H1 (cell line): ENCODE results near the gene CACNA1A. TPM values are rescaled to one million over a fixed set of nuclear protein-coding genes. Genes with fewer than 3 reads are reported as not detected.

Source experiments
- CTCF ChIA-PET: fragments of 300-600 bp; sonication (Branson Sonifier 250); formaldehyde crosslinking; loops from one replicate; lab custom pipeline; 2021; ENCODE audit not compliant: partially characterized antibody; lab: Charles Lee
- POLR2A ChIA-PET: fragments of 300-600 bp; sonication (Branson Sonifier 250); formaldehyde crosslinking; loops from one replicate; lab custom pipeline; 2021; ENCODE audit warnings: inconsistent platforms; ENCODE audit not compliant: partially characterized antibody; lab: Charles Lee
- DNase-seq, 2 experiments: peaks; one replicate each; pipeline versions ENCODE4 v3.0.0 to v3.0.0-alpha.2; 2010 to 2022; ENCODE audit warnings: low spot score in 2 of 2, low read depth in 1 of 2, mixed read lengths in 1 of 2
- FAIRE-seq: peaks from 2 replicates; lab custom pipeline; 2011; peaks lifted over from hg19 to GRCh38; lab: Jason Lieb, UNC
- H2AFZ ChIP-seq: 2 replicates; pipeline ENCODE4 v1.8.1; 2012; ENCODE audit warnings: low read length, inconsistent platforms
- H2AK5ac ChIP-seq: 2 replicates; pipeline ENCODE4 v1.6.1; 2013; ENCODE audit warnings: low read depth, low read length
- H2BK120ac ChIP-seq: replicated peaks from 2 replicates; pipeline ENCODE3; 2013; ENCODE audit warnings: low read depth, low read length, inconsistent platforms
- H2BK12ac ChIP-seq: 2 replicates; pipeline ENCODE4 v1.6.1; 2013; ENCODE audit warnings: low read depth, low read length
- H2BK15ac ChIP-seq: 2 replicates; pipeline ENCODE4 v1.6.1; 2013; ENCODE audit warnings: low read length
- H2BK20ac ChIP-seq: 2 replicates; pipeline ENCODE4 v1.6.1; 2013; ENCODE audit warnings: low read length
- H2BK5ac ChIP-seq: 2 replicates; pipeline ENCODE4 v1.6.1; 2013; ENCODE audit warnings: low read depth, low read length
- H3K14ac ChIP-seq: 2 replicates; pipeline ENCODE4 v1.6.1; 2013; ENCODE audit warnings: inconsistent platforms; ENCODE audit not compliant: insufficient read length
- H3K18ac ChIP-seq: 2 replicates; pipeline ENCODE4 v1.6.1; 2013; ENCODE audit warnings: low read length; ENCODE audit errors: extremely low read depth
- H3K23ac ChIP-seq: 2 replicates; pipeline ENCODE4 v1.6.1; 2013; ENCODE audit warnings: inconsistent platforms; ENCODE audit not compliant: insufficient read length
- H3K23me2 ChIP-seq: 2 replicates; pipeline ENCODE4 v1.6.1; 2013; ENCODE audit warnings: low read depth, low read length
- H3K27ac ChIP-seq: 2 replicates; pipeline ENCODE4 v1.6.1; 2011; ENCODE audit warnings: low read depth, low read length, inconsistent platforms
- H3K27me3 ChIP-seq, 4 experiments: replicated peaks in 1 of 4; 1 replicate in 1 of 4; 2 replicates in 3 of 4; pipeline versions ENCODE4 v1.6.1 to v1.8.1; 2011 to 2013; ENCODE audit warnings: low read length in 3 of 4, mild to moderate bottlenecking in 3 of 4, inconsistent platforms in 2 of 4, mixed read lengths in 2 of 4, moderate library complexity in 1 of 4; ENCODE audit not compliant: control insufficient read depth in 3 of 4, insufficient read depth in 3 of 4; ENCODE audit errors: extremely low read depth in 1 of 4
- H3K36me3 ChIP-seq, 4 experiments: 2 replicates each; pipeline versions ENCODE4 v1.6.1 to v1.8.1; 2011 to 2013; ENCODE audit warnings: mild to moderate bottlenecking in 4 of 4, low read length in 3 of 4, moderate library complexity in 2 of 4, control low read depth in 1 of 4, inconsistent platforms in 1 of 4; ENCODE audit not compliant: insufficient read depth in 4 of 4, control insufficient read depth in 2 of 4
- H3K4ac ChIP-seq: replicated peaks from 2 replicates; pipeline ENCODE3; 2013; ENCODE audit warnings: low read length, low read depth, mixed read lengths, inconsistent platforms; ENCODE audit not compliant: insufficient read length
- H3K4me1 ChIP-seq, 4 experiments: replicated peaks in 1 of 4; 1 replicate in 1 of 4; 2 replicates in 3 of 4; pipeline versions ENCODE4 v1.6.1 to v1.8.1; 2011 to 2013; ENCODE audit warnings: low read length in 3 of 4, inconsistent platforms in 2 of 4, mixed read lengths in 1 of 4; ENCODE audit not compliant: insufficient read depth in 4 of 4, control insufficient read depth in 3 of 4
- H3K4me2 ChIP-seq, 2 experiments: 2 replicates each; pipeline versions ENCODE4 v1.6.1 to v1.8.1; 2011 to 2013; ENCODE audit warnings: low read depth in 2 of 2, low read length in 2 of 2, control low read depth in 1 of 2, inconsistent platforms in 1 of 2, mild to moderate bottlenecking in 1 of 2; ENCODE audit not compliant: insufficient read depth in 1 of 2
- H3K4me3 ChIP-seq, 4 experiments: fragments of 200-600, 300-600 bp in 1 of 4; sonication (generic), shearing (Covaris generic), sonication (Bioruptor Twin) in 1 of 4; 2 replicates each; pipeline versions ENCODE4 v1.5.1 to v1.8.1; 2011 to 2016; ENCODE audit warnings: low read length in 4 of 4, low read depth in 3 of 4, control low read depth in 2 of 4, inconsistent platforms in 2 of 4, mild to moderate bottlenecking in 2 of 4, mixed read lengths in 1 of 4, moderate library complexity in 1 of 4; ENCODE audit not compliant: insufficient read depth in 2 of 4; ENCODE audit errors: extremely low read depth in 1 of 4
- H3K56ac ChIP-seq: replicated peaks from 2 replicates; pipeline ENCODE3; 2013; ENCODE audit warnings: low read depth, mild to moderate bottlenecking, mixed read lengths, low read length, inconsistent platforms; ENCODE audit not compliant: insufficient read length
- H3K79me1 ChIP-seq: 2 replicates; pipeline ENCODE4 v1.6.1; 2013; ENCODE audit warnings: low read depth, low read length, control low read depth
- H3K79me2 ChIP-seq, 2 experiments: 2 replicates each; pipeline versions ENCODE4 v1.6.1 to v1.8.1; 2012 to 2013; ENCODE audit warnings: low read length in 2 of 2, mild to moderate bottlenecking in 2 of 2, inconsistent platforms in 1 of 2; ENCODE audit not compliant: insufficient read depth in 2 of 2, control insufficient read depth in 1 of 2
- H3K9ac ChIP-seq, 4 experiments: replicated peaks in 1 of 4; 1 replicate in 1 of 4; 2 replicates in 3 of 4; pipeline versions ENCODE4 v1.6.1 to v1.8.1; 2011 to 2013; ENCODE audit warnings: low read depth in 3 of 4, low read length in 3 of 4, control low read depth in 2 of 4, mild to moderate bottlenecking in 2 of 4, moderate library complexity in 2 of 4, inconsistent platforms in 1 of 4; ENCODE audit errors: extremely low read depth in 1 of 4
- H3K9me3 ChIP-seq, 2 experiments: 2 replicates each; pipeline versions ENCODE4 v1.6.1 to v1.8.1; 2012 to 2013; ENCODE audit warnings: mild to moderate bottlenecking in 2 of 2, moderate library complexity in 2 of 2, control low read depth in 1 of 2, inconsistent platforms in 1 of 2, low read depth in 1 of 2, low read length in 1 of 2, mixed read lengths in 1 of 2; ENCODE audit not compliant: insufficient read depth in 2 of 2
- H4K20me1 ChIP-seq, 2 experiments: replicated peaks in 1 of 2; 2 replicates each; pipeline versions ENCODE3 to v1.8.1; 2011 to 2013; ENCODE audit warnings: inconsistent platforms in 2 of 2, low read length in 2 of 2, mild to moderate bottlenecking in 1 of 2; ENCODE audit not compliant: insufficient read depth in 2 of 2, control insufficient read depth in 1 of 2
- H4K5ac ChIP-seq: 2 replicates; pipeline ENCODE4 v1.6.1; 2013; ENCODE audit warnings: low read length, low read depth, mixed read lengths, inconsistent platforms; ENCODE audit not compliant: insufficient read length
- H4K8ac ChIP-seq: 2 replicates; pipeline ENCODE4 v1.8.0; 2013; ENCODE audit warnings: mild to moderate bottlenecking, moderate library complexity, low read length, inconsistent platforms; ENCODE audit not compliant: insufficient read depth; ENCODE audit errors: extremely low read depth
- H4K91ac ChIP-seq: replicated peaks from 2 replicates; pipeline ENCODE3; 2013; ENCODE audit warnings: low read length, mixed read lengths, inconsistent platforms; ENCODE audit not compliant: insufficient read length
- CHD1 ChIP-seq: IDR thresholded peaks from 2 replicates; pipeline ENCODE4 v1.6.1; 2012; ENCODE audit warnings: low read depth, low read length, improper control_type of control experiment
- EGR1 ChIP-seq: IDR thresholded peaks from 2 replicates; pipeline ENCODE4 v1.6.1; 2011; ENCODE audit warnings: low read depth, low read length, borderline replicate concordance
- MAFK ChIP-seq: IDR thresholded peaks from 2 replicates; pipeline ENCODE4 v1.6.1; 2012; ENCODE audit warnings: low read depth, mild to moderate bottlenecking, improper control_type of control experiment, low read length
- POLR2A ChIP-seq, 2 experiments: IDR thresholded peaks; 1 replicate in 1 of 2; 2 replicates in 1 of 2; pipeline ENCODE4 v1.6.1; 2011; ENCODE audit warnings: low read depth in 2 of 2, low read length in 2 of 2, mild to moderate bottlenecking in 2 of 2; ENCODE audit errors: control extremely low read depth in 1 of 2
- RXRA ChIP-seq: IDR thresholded peaks from 2 replicates; pipeline ENCODE4 v1.6.1; 2011; ENCODE audit warnings: low read depth, mild to moderate bottlenecking, low read length, moderate library complexity; ENCODE audit not compliant: insufficient read depth
- SP2 ChIP-seq: IDR thresholded peaks from 2 replicates; pipeline ENCODE4 v1.6.1; 2012; ENCODE audit warnings: mild to moderate bottlenecking, low read length, inconsistent platforms
- TAF7 ChIP-seq: optimal IDR thresholded peaks from 2 replicates; pipeline ENCODE3; 2011; ENCODE audit warnings: low read depth, mild to moderate bottlenecking, inconsistent platforms, low read length, moderate library complexity, borderline replicate concordance
- TBP ChIP-seq: IDR thresholded peaks from 2 replicates; pipeline ENCODE4 v1.6.1; 2011; ENCODE audit warnings: low read depth, low read length, improper control_type of control experiment
- WGBS, 2 experiments: shearing (Covaris generic) in 1 of 2; methylation state at CpG; one replicate each; pipeline versions ENCODE4 v1.1.6 to v1.1.7; 2013 to 2015; ENCODE audit warnings: low lambda C conversion rate in 2 of 2, mixed read lengths in 2 of 2, inconsistent platforms in 1 of 2, low coverage in 1 of 2, missing lambda C conversion rate in 1 of 2; ENCODE audit not compliant: insufficient replicate concordance in 2 of 2, insufficient coverage in 1 of 2, insufficient read length in 1 of 2; ENCODE audit errors: extremely low coverage in 1 of 2, missing lambda C conversion rate in 1 of 2; 5-methylcytosine and 5-hydroxymethylcytosine counted together
- polyA plus RNA-seq, 7 experiments: library from polyadenylated mRNA; depleted of rRNA in 3 of 7; stranded (reverse) in 5 of 7; unstranded in 2 of 7; fragments of >200 nt in 5 of 7; fragments of 200-250 nt in 2 of 7; gene quantifications; 1 replicate in 5 of 7; 2 replicates in 1 of 7; 4 replicates in 1 of 7; pipeline versions ENCODE4 v1.2.1 to v1.2.3, GENCODE V29; 2011 to 2013; ENCODE audit warnings: missing spikeins in 2 of 7, mixed read lengths in 2 of 7
- total RNA-seq: library from RNA; stranded (reverse); fragmentation: NEBNext Ultra II Directional; extraction: Animal tissue kit (Norgen Biotek cat#: 25700); gene quantifications from 2 replicates; pipeline ENCODE4 v1.2.1, GENCODE V29; 2021

Gene CACNA1A
- total and polyA plus RNA-seq, 2 of the 8 experiments (the other 6 are each of a cell fraction or from before 2014, with no cell fraction given): 10.7 to 25.3 TPM

DNA sequence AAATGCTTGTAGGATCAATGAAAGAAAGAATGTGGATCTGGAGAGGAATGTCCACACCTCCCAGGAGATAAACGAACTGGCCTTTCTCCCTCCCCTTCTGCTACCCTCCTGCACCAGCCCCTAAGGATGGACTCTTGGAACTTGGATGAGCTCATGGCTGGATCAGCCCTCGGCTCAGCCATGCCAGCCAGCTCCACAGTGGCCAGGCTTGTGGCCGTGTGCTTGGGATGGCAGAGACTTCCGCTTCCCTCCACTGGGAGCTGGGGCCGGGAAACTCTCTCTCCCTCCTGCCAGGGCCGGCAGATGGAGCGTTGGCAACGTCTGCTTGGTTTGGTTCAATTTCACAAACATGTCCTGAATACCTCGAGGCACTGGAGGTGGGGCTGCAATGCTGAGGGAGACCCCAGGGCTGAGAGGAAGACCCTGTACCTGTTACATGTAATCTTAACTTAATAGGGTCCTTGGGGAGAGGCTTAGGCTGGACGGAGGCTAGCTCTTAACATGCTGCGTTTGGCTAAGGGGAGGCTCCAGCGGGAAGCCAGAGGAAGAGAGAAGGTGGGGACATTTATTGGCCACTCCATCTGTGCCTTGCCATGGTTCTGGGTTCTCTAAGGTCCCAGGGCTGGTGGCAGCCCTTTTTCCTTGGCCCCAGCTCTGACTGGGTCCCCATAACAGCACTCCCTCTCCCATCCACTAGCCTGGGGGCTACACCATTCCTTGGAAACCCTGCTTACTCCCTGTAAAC lies 203.6 kb downstream of the CACNA1A start:
- Histone ChIP-seq H3K4me2 (no peak overlapping the region), H4K8ac (no peak overlapping the region), H2AFZ (no peak overlapping the region), H4K5ac (no peak overlapping the region), H3K14ac (no peak overlapping the region), H3K56ac (no peak overlapping the region), H4K20me1 (no peaks in the 10 kb centered on the region), H3K23ac (no peak overlapping the region), H3K27me3 (no peaks in the 10 kb centered on the region), H3K4me1 (no peaks in the 10 kb centered on the region), H2BK15ac (no peak overlapping the region), H3K36me3 (peaks cover 2 to 5% (median 3%) of the 10 kb centered on the region in 4 experiments; a peak in 2 of 8 replicates), H3K23me2 (no peaks in the 10 kb centered on the region; the same call in 1 of the 2 replicates), H2AK5ac (no peak overlapping the region), H3K79me2 (no peaks in the 10 kb centered on the region), H3K18ac (no peak overlapping the region; the same call in 1 of the 2 replicates), H3K27ac (no peak overlapping the region), H4K91ac (no peak overlapping the region), H3K4ac (no peak overlapping the region), H2BK5ac (no peak overlapping the region), H3K9ac (no peak overlapping the region), H2BK12ac (no peak overlapping the region), H3K4me3 (no peak overlapping the region), H3K79me1 (no peaks in the 10 kb centered on the region; the same call in 1 of the 2 replicates), H2BK120ac (no peak overlapping the region), H2BK20ac (no peak overlapping the region), H3K9me3 (no peaks in the 10 kb centered on the region)
- POLR2A ChIA-PET: interaction anchor here (1.2 kb wide), 1 partner anchor 18 kb away, joined by 3 read pairs; no protein-coding TSS in a partner anchor
- DNase-seq: no peak
- 82% methylated on average over 12 of the region's 12 CpGs; no CpG with 5 or more reads in 1 of the 2 experiments for WGBS, 2 experiments
- TF ChIP-seq EGR1 (no peak), RXRA (no peak), TBP (no peak), CHD1 (no peak), TAF7 (no peak), POLR2A (IDR thresholded peaks at IDR 0.05; ENCODE audit: control extremely low read depth in 1 of 2, low read depth in 2 of 2, low read length in 2 of 2) (no peak), MAFK (no peak), SP2 (no peak)
- CTCF ChIA-PET: interaction anchor here (0.8 to 4.0 kb wide), 3 partner anchors 25 to 276 kb away, joined by 3 to 22 read pairs (median 3); no protein-coding TSS in a partner anchor
- no peak for FAIRE-seq
